Keratinocyte (primary cell): ENCODE data around the gene SLC25A44. TPM values are rescaled to one million over a fixed set of nuclear protein-coding genes. Genes with fewer than 3 reads are reported as not detected.

Experiments
- DNase-seq: peaks from one replicate; pipeline ENCODE4 v3.0.0-alpha.2; 2011; ENCODE audit warnings: low read depth, missing footprints, low spot score
- FAIRE-seq: peaks from 2 replicates; lab custom pipeline; 2011; peaks lifted over from hg19 to GRCh38; lab: Jason Lieb, UNC
- H2AFZ ChIP-seq: 2 replicates; pipeline ENCODE4 v1.6.0; 2012; ENCODE audit warnings: low read length, control low read depth, inconsistent platforms; ENCODE audit not compliant: control insufficient read depth
- H3K27ac ChIP-seq: 2 replicates; pipeline ENCODE4 v1.5.1; 2011; ENCODE audit warnings: low read length; ENCODE audit not compliant: control insufficient read depth, insufficient read depth
- H3K27me3 ChIP-seq: 3 replicates; pipeline ENCODE4 v1.6.0; 2011; ENCODE audit warnings: low read length; ENCODE audit not compliant: control insufficient read depth, insufficient read depth; ENCODE audit errors: extremely low read depth
- H3K36me3 ChIP-seq, 2 experiments: 2 replicates in 1 of 2; 3 replicates in 1 of 2; pipeline ENCODE4 v1.5.1; 2011; ENCODE audit warnings: low read length in 2 of 2, mild to moderate bottlenecking in 1 of 2; ENCODE audit not compliant: control insufficient read depth in 2 of 2, insufficient read depth in 2 of 2; ENCODE audit errors: extremely low read depth in 1 of 2
- H3K4me1 ChIP-seq: 3 replicates; pipeline ENCODE4 v1.5.1; 2011; ENCODE audit warnings: low read length; ENCODE audit not compliant: control insufficient read depth, insufficient read depth; ENCODE audit errors: extremely low read depth
- H3K4me2 ChIP-seq: 3 replicates; pipeline ENCODE4 v1.6.0; 2011; ENCODE audit warnings: low read depth, low read length; ENCODE audit not compliant: control insufficient read depth, insufficient read depth; ENCODE audit errors: extremely low read depth
- H3K4me3 ChIP-seq, 3 experiments: fragments of 200-600 bp in 1 of 3; sonication (generic) in 1 of 3; 2 replicates in 2 of 3; 3 replicates in 1 of 3; pipeline ENCODE4 v1.5.1; 2011 to 2016; ENCODE audit warnings: low read length in 3 of 3, mild to moderate bottlenecking in 3 of 3, control low read depth in 2 of 3, inconsistent platforms in 1 of 3, low read depth in 1 of 3, mixed read lengths in 1 of 3, mixed run types in 1 of 3, moderate library complexity in 1 of 3; ENCODE audit not compliant: control insufficient read depth in 2 of 3, insufficient read depth in 2 of 3; ENCODE audit errors: extremely low read depth in 1 of 3
- H3K79me2 ChIP-seq: 2 replicates; pipeline ENCODE4 v1.6.0; 2012; ENCODE audit warnings: low read length; ENCODE audit not compliant: control insufficient read depth, insufficient read depth
- H3K9ac ChIP-seq: 3 replicates; pipeline ENCODE4 v1.6.0; 2011; ENCODE audit warnings: low read length; ENCODE audit not compliant: control insufficient read depth, insufficient read depth; ENCODE audit errors: extremely low read depth
- H3K9me1 ChIP-seq: 3 replicates; pipeline ENCODE4 v1.6.0; 2011; ENCODE audit warnings: low read length; ENCODE audit not compliant: control insufficient read depth, insufficient read depth; ENCODE audit errors: extremely low read depth
- H3K9me3 ChIP-seq: 2 replicates; pipeline ENCODE4 v1.5.1; 2012; ENCODE audit warnings: low read depth, low read length; ENCODE audit not compliant: control insufficient read depth
- H4K20me1 ChIP-seq: 3 replicates; pipeline ENCODE4 v1.6.0; 2011; ENCODE audit warnings: low read length; ENCODE audit not compliant: control insufficient read depth, insufficient read depth; ENCODE audit errors: extremely low read depth
- EZH2 ChIP-seq: IDR thresholded peaks from one replicate; pipeline ENCODE4 v1.6.1; 2012; ENCODE audit warnings: inconsistent platforms, mild to moderate bottlenecking, low read length, moderate library complexity
- dilution Hi-C: fragments of 300-500 bp; cut with MboI; formaldehyde crosslinking; loops from one replicate; pipeline ENCODE4 v1.7.0; 2020; ENCODE audit warnings: low sequenced_read_pairs; ENCODE audit not compliant: extremely low pct_ligation_motif_present
- polyA plus RNA-seq, 5 experiments: library from polyadenylated mRNA; depleted of rRNA in 3 of 5; stranded (reverse) in 3 of 5; stranded (forward) in 1 of 5; unstranded in 1 of 5; fragments of >200 nt; gene quantifications; 1 replicate in 1 of 5; 2 replicates in 3 of 5; 3 replicates in 1 of 5; pipeline versions ENCODE4 v1.2.1 to v1.2.3, GENCODE V29; 2011 to 2012; ENCODE audit warnings: missing spikeins in 2 of 5, low read depth in 1 of 5, low replicate concordance in 1 of 5
- TF ChIP-seq, protein P1 (sequence below), 3 experiments: IDR thresholded peaks in 1 of 3; conservative IDR thresholded peaks in 1 of 3; optimal IDR thresholded peaks in 1 of 3; 2 replicates in 2 of 3; 3 replicates in 1 of 3; pipeline versions ENCODE3 to v1.5.1; 2011; ENCODE audit warnings: low read length in 3 of 3, mild to moderate bottlenecking in 3 of 3, moderate library complexity in 2 of 3, control low read depth in 1 of 3, inconsistent platforms in 1 of 3; ENCODE audit not compliant: insufficient read depth in 2 of 3; ENCODE audit errors: extremely low read depth in 1 of 3

SLC25A44 gene
- polyA plus RNA-seq, 1 donor (not counting 4 experiments of a cell fraction or from before 2014, with no cell fraction given), result 24.4 TPM

DNA sequence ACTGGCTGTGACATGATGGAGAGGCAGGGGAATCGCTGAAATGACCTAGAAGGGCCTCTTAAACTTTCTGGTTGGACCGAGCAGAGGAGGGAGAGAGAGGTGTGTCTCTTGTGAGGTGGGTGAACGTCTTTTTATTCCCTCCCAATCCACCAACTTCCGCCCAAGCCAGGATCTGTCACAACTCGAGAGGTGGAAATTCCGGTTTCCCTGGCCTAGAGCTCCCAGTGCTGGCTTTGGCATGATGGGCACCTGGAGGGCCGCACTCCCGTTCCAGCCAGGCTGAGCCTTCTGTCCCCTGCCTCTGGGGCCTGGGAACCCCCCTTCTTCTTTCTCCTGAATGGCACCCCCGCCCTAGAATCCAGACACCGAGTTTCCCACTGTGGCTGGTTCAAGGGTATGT is 40.5 kb upstream of the SLC25A44 start, which contains the start of gene SEMA4A:
TSS of gene SEMA4A (plus strand) at position 224 of the 400 bp plus-strand sequence. CDS start 994 bp downstream, outside the sequence.
- H3K27me3 ChIP-seq, result peaks cover 2% of the 10 kb centered on the region
- no peaks in the 10 kb centered on the region for H3K79me2 ChIP-seq
- peak within 1 kb of the TSS; percentile 57 for H3K27ac ChIP-seq
- dilution Hi-C loops, result no loop called here
- FAIRE-seq (peak; percentile 73), DNase-seq (no peak)
- no peak for TF ChIP-seq EZH2
- TF ChIP-seq, protein P1, sequence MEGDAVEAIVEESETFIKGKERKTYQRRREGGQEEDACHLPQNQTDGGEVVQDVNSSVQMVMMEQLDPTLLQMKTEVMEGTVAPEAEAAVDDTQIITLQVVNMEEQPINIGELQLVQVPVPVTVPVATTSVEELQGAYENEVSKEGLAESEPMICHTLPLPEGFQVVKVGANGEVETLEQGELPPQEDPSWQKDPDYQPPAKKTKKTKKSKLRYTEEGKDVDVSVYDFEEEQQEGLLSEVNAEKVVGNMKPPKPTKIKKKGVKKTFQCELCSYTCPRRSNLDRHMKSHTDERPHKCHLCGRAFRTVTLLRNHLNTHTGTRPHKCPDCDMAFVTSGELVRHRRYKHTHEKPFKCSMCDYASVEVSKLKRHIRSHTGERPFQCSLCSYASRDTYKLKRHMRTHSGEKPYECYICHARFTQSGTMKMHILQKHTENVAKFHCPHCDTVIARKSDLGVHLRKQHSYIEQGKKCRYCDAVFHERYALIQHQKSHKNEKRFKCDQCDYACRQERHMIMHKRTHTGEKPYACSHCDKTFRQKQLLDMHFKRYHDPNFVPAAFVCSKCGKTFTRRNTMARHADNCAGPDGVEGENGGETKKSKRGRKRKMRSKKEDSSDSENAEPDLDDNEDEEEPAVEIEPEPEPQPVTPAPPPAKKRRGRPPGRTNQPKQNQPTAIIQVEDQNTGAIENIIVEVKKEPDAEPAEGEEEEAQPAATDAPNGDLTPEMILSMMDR (optimal IDR thresholded peaks at IDR 0.05 in 1 of 3, IDR thresholded peaks at IDR 0.05 in 1 of 3, conservative IDR thresholded peaks at IDR 0.05 in 1 of 3; ENCODE audit: extremely low read depth in 1 of 3, insufficient read depth in 2 of 3, low read length in 3 of 3), result no peak
- H3K9me3 ChIP-seq, result no peaks in the 10 kb centered on the region
- no peaks in the 10 kb centered on the region for H3K9me1 ChIP-seq
- H3K4me2 ChIP-seq, result peak within 1 kb of the TSS; percentile 91
- H3K36me3 ChIP-seq, result peaks cover 0 to 1% of the 10 kb centered on the region in 2 experiments
- H3K9ac ChIP-seq, result peak within 1 kb of the TSS; percentile 71
- H2AFZ ChIP-seq, result peak within 1 kb of the TSS; percentile 72
- H4K20me1 ChIP-seq, result no peaks in the 10 kb centered on the region
- peaks cover 23% of the 10 kb centered on the region for H3K4me1 ChIP-seq
- H3K4me3 ChIP-seq, result peak within 1 kb of the TSS; percentile 29 to 69 (median 65)

- H3K4me2 ChIP-seq, result peak overlapping the region; percentile 91
- no peaks in the 10 kb centered on the region for H3K79me2 ChIP-seq
- TF ChIP-seq EZH2, result no peak
- TF ChIP-seq, protein P1 (optimal IDR thresholded peaks at IDR 0.05 in 1 of 3, IDR thresholded peaks at IDR 0.05 in 1 of 3, conservative IDR thresholded peaks at IDR 0.05 in 1 of 3; ENCODE audit: extremely low read depth in 1 of 3, insufficient read depth in 2 of 3, low read length in 3 of 3), result no peak
- H3K9me3 ChIP-seq, result no peaks in the 10 kb centered on the region
- H3K4me3 ChIP-seq, result peak overlapping the region in 2 of 3 experiments; percentile 65 to 69
- no peaks in the 10 kb centered on the region for H3K9me1 ChIP-seq
- no peak overlapping the region for H3K9ac ChIP-seq
- DNase-seq, result no peak
- no peak overlapping the region for H3K27ac ChIP-seq
- H4K20me1 ChIP-seq, result no peaks in the 10 kb centered on the region
- peaks cover 0 to 4% of the 10 kb centered on the region in 2 experiments for H3K36me3 ChIP-seq
- peaks cover 2% of the 10 kb centered on the region for H3K27me3 ChIP-seq
- no peak for FAIRE-seq
- dilution Hi-C loops, result no loop called here
- peaks cover 23% of the 10 kb centered on the region for H3K4me1 ChIP-seq
- H2AFZ ChIP-seq, result no peak overlapping the region
These were observed 39.6 kb upstream of the SLC25A44 start for GRCh38 chr1:156154317-156154749.
